GM23338 (cell line): Measurements from ENCODE around the gene WNT7A. TPM values are rescaled to one million over a fixed set of nuclear protein-coding genes. Genes with fewer than 3 reads are reported as not detected.

Source experiments
- ATAC-seq: fragments of 200-7000 bp; cut with Tn5 transposase; 3 replicates; pipeline ENCODE4 v1.9.1; 2020
- DNase-seq: peaks from one replicate; pipeline ENCODE4 v3.0.0-alpha.2; 2015; ENCODE audit warnings: low spot score
- H2AFZ ChIP-seq: fragments of 200-600 bp; sonication (generic); 2 replicates; pipeline ENCODE4 v1.8.0; 2016; ENCODE audit warnings: antibody characterized with exemption, mild to moderate bottlenecking, moderate library complexity
- H3F3A ChIP-seq: fragments of 200-600 bp; sonication (generic); replicated peaks from 2 replicates; pipeline ENCODE4 v1.8.0; 2017; ENCODE audit warnings: antibody characterized with exemption, mixed run types, low read depth
- H3K27ac ChIP-seq: fragments of 200-600 bp; sonication (generic); 2 replicates; pipeline ENCODE4 v1.6.1; 2016; ENCODE audit warnings: low read depth
- H3K27me3 ChIP-seq: fragments of 200-600 bp; sonication (generic); 2 replicates; pipeline ENCODE4 v1.8.0; 2016; ENCODE audit warnings: mild to moderate bottlenecking, mixed run types, moderate library complexity; ENCODE audit not compliant: insufficient read depth
- H3K36me3 ChIP-seq: fragments of 200-600 bp; sonication (generic); 2 replicates; pipeline ENCODE4 v1.8.0; 2016; ENCODE audit warnings: mild to moderate bottlenecking; ENCODE audit not compliant: insufficient read depth
- H3K4me1 ChIP-seq: fragments of 200-600 bp; sonication (generic); 2 replicates; pipeline ENCODE4 v1.8.0; 2016; ENCODE audit warnings: mild to moderate bottlenecking, moderate library complexity; ENCODE audit not compliant: insufficient read depth
- H3K4me2 ChIP-seq: fragments of 200-600 bp; sonication (generic); 2 replicates; pipeline ENCODE4 v1.7.1; 2017; ENCODE audit warnings: mixed run types
- H3K4me3 ChIP-seq: fragments of 200-600 bp; sonication (generic); 2 replicates; pipeline ENCODE4 v1.6.1; 2016; ENCODE audit warnings: mixed run types
- H3K79me2 ChIP-seq: fragments of 200-600 bp; sonication (generic); replicated peaks from 2 replicates; pipeline ENCODE4 v1.8.0; 2017; ENCODE audit warnings: mild to moderate bottlenecking; ENCODE audit not compliant: insufficient read depth
- H3K9me2 ChIP-seq: fragments of 200-600 bp; sonication (generic); 2 replicates; pipeline ENCODE4 v1.8.0; 2017; ENCODE audit not compliant: insufficient read depth
- H4K20me1 ChIP-seq: fragments of 200-600 bp; sonication (generic); replicated peaks from 2 replicates; pipeline ENCODE4 v1.8.0; 2017; ENCODE audit warnings: mild to moderate bottlenecking; ENCODE audit not compliant: insufficient read depth
- H3K27ac Mint-ChIP-seq: 2 replicates; pipeline ENCODE4 v1.8.0; 2020; ENCODE audit warnings: inconsistent platforms, mild to moderate bottlenecking, moderate library complexity, mixed read lengths
- H3K27me3 Mint-ChIP-seq: 3 replicates; pipeline ENCODE4 v1.8.0; 2022; ENCODE audit warnings: low read depth, mild to moderate bottlenecking, moderate library complexity, mixed read lengths, inconsistent platforms; ENCODE audit not compliant: insufficient read depth, poor library complexity
- H3K36me3 Mint-ChIP-seq: 3 replicates; pipeline ENCODE4 v1.8.0; 2021; ENCODE audit warnings: low read depth, mild to moderate bottlenecking, inconsistent platforms, moderate library complexity, mixed read lengths
- H3K4me1 Mint-ChIP-seq: 3 replicates; pipeline ENCODE4 v1.8.0; 2020; ENCODE audit warnings: mild to moderate bottlenecking, inconsistent platforms, mixed read lengths
- H3K4me3 Mint-ChIP-seq: 3 replicates; pipeline ENCODE4 v1.8.0; 2021; ENCODE audit warnings: moderate library complexity, mild to moderate bottlenecking, inconsistent platforms, mixed read lengths
- H3K9me3 Mint-ChIP-seq: 3 replicates; pipeline ENCODE4 v1.8.0; 2020; ENCODE audit warnings: moderate library complexity, mild to moderate bottlenecking, inconsistent platforms, mixed read lengths
- EZH2 ChIP-seq: fragments of 200-600 bp; sonication (generic); IDR thresholded peaks from one replicate; pipeline ENCODE4 v1.8.0; 2017; ENCODE audit warnings: antibody characterized with exemption, mild to moderate bottlenecking, low read depth; ENCODE audit not compliant: unreplicated experiment
- STAT1 ChIP-seq: IDR thresholded peaks from one replicate; pipeline ENCODE4 v1.6.1; 2016; ENCODE audit warnings: antibody characterized with exemption; ENCODE audit not compliant: unreplicated experiment
- polyA plus RNA-seq: library from polyadenylated mRNA; unstranded; fragments of >200 nt; fragmentation: Nextera tagmentation; extraction: Ambion mirVana; gene quantifications from 2 replicates; pipeline ENCODE4 v1.2.1, GENCODE V29; 2016
- total RNA-seq: library from RNA; depleted of rRNA; stranded (reverse); fragments of >200 nt; shearing (Covaris generic); gene quantifications from 2 replicates; pipeline ENCODE4 v1.2.3, GENCODE V29; 2014
- TF ChIP-seq, protein P1 (sequence below): IDR thresholded peaks from one replicate; pipeline ENCODE4 v1.6.1; 2018; ENCODE audit warnings: antibody characterized with exemption; ENCODE audit not compliant: unreplicated experiment
- TF ChIP-seq, protein P2 (sequence below): IDR thresholded peaks from 2 replicates; pipeline ENCODE4 v1.6.1; 2016; ENCODE audit warnings: antibody characterized with exemption
- TF ChIP-seq, protein P3 (sequence below): fragments of 250-450 bp; sonication (Bioruptor Pico); IDR thresholded peaks from 2 replicates; pipeline ENCODE4 v1.5.0; 2020; ENCODE audit warnings: mild to moderate bottlenecking, moderate library complexity

The WNT7A gene
- total and polyA plus RNA-seq, 2 experiments from 2014 or later = not detected

DNA sequence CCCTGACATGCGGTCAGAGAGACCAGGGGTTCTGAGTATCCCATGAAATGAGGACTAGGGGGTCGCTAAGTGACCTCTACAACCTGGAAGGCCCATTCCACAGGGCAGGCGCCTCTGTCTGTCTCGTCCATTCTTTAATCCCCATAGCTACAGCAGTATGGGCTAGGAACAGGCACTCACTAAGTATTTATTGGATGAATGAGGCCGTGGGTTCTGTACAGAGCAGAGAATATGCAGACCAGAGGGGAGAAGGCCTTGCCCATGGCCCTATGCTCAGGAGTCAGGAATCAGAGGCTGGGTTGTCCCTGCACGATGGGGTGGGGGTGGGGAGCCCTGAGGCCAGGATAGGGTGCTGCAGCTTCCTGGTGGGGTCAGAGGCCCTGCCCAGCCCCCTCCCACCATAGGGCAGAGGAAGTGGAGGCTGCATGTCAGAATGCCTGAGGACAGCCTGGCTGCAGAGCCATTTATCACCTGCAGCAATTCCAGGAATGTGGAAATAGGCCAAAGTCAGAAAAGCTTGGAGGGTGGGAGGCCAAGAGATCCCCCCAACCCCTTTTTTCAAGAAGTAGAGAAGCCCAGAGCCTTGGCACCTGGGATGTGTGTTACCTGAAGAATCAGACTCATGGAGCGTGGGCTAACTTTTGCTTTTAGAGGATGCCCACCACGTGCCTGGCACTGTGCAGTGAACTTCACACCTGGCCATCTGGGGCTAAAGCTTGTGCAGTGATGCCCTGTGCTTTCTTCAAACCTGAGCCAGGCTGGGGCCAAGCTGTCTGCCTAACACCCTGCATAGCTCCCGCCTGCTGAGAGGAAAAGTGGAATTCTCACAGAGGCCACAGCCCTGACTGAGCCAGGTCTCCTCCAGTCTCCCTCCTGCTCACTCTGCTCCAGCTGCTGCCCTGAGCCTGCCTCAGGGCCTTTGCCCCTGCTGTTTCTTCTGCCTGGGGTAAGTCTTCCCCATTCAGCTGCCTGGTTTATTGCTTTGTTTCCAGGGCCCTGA is 109.4 kb downstream of the WNT7A start:
- H3K36me3 Mint-ChIP-seq = no peaks in the 10 kb centered on the region
- no peaks in the 10 kb centered on the region for H3K36me3 ChIP-seq
- no peak overlapping the region for H3K27ac ChIP-seq
- peaks cover 6% of the 10 kb centered on the region for H3K27me3 Mint-ChIP-seq
- peaks cover 26% of the 10 kb centered on the region for H3K4me1 Mint-ChIP-seq
- H3K79me2 ChIP-seq = no peaks in the 10 kb centered on the region
- H3K27me3 ChIP-seq = no peaks in the 10 kb centered on the region
- no peaks in the 10 kb centered on the region for H3K9me3 Mint-ChIP-seq
- no peaks in the 10 kb centered on the region for H4K20me1 ChIP-seq
- H3F3A ChIP-seq = no peaks in the 10 kb centered on the region
- no peak overlapping the region for H3K4me3 ChIP-seq
- ATAC-seq = peak; percentile 85
- peak overlapping the region; percentile 60 for H3K4me2 ChIP-seq
- peak; percentile 75 for DNase-seq
- H2AFZ ChIP-seq = peak overlapping the region; percentile 32; the same call in 1 of the 2 replicates
- TF ChIP-seq, protein P1, sequence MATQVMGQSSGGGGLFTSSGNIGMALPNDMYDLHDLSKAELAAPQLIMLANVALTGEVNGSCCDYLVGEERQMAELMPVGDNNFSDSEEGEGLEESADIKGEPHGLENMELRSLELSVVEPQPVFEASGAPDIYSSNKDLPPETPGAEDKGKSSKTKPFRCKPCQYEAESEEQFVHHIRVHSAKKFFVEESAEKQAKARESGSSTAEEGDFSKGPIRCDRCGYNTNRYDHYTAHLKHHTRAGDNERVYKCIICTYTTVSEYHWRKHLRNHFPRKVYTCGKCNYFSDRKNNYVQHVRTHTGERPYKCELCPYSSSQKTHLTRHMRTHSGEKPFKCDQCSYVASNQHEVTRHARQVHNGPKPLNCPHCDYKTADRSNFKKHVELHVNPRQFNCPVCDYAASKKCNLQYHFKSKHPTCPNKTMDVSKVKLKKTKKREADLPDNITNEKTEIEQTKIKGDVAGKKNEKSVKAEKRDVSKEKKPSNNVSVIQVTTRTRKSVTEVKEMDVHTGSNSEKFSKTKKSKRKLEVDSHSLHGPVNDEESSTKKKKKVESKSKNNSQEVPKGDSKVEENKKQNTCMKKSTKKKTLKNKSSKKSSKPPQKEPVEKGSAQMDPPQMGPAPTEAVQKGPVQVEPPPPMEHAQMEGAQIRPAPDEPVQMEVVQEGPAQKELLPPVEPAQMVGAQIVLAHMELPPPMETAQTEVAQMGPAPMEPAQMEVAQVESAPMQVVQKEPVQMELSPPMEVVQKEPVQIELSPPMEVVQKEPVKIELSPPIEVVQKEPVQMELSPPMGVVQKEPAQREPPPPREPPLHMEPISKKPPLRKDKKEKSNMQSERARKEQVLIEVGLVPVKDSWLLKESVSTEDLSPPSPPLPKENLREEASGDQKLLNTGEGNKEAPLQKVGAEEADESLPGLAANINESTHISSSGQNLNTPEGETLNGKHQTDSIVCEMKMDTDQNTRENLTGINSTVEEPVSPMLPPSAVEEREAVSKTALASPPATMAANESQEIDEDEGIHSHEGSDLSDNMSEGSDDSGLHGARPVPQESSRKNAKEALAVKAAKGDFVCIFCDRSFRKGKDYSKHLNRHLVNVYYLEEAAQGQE = no peak
- TF ChIP-seq, protein P2, sequence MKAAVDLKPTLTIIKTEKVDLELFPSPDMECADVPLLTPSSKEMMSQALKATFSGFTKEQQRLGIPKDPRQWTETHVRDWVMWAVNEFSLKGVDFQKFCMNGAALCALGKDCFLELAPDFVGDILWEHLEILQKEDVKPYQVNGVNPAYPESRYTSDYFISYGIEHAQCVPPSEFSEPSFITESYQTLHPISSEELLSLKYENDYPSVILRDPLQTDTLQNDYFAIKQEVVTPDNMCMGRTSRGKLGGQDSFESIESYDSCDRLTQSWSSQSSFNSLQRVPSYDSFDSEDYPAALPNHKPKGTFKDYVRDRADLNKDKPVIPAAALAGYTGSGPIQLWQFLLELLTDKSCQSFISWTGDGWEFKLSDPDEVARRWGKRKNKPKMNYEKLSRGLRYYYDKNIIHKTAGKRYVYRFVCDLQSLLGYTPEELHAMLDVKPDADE = no peak
- no peak for TF ChIP-seq STAT1
- no peak for TF ChIP-seq EZH2
- TF ChIP-seq, protein P3, sequence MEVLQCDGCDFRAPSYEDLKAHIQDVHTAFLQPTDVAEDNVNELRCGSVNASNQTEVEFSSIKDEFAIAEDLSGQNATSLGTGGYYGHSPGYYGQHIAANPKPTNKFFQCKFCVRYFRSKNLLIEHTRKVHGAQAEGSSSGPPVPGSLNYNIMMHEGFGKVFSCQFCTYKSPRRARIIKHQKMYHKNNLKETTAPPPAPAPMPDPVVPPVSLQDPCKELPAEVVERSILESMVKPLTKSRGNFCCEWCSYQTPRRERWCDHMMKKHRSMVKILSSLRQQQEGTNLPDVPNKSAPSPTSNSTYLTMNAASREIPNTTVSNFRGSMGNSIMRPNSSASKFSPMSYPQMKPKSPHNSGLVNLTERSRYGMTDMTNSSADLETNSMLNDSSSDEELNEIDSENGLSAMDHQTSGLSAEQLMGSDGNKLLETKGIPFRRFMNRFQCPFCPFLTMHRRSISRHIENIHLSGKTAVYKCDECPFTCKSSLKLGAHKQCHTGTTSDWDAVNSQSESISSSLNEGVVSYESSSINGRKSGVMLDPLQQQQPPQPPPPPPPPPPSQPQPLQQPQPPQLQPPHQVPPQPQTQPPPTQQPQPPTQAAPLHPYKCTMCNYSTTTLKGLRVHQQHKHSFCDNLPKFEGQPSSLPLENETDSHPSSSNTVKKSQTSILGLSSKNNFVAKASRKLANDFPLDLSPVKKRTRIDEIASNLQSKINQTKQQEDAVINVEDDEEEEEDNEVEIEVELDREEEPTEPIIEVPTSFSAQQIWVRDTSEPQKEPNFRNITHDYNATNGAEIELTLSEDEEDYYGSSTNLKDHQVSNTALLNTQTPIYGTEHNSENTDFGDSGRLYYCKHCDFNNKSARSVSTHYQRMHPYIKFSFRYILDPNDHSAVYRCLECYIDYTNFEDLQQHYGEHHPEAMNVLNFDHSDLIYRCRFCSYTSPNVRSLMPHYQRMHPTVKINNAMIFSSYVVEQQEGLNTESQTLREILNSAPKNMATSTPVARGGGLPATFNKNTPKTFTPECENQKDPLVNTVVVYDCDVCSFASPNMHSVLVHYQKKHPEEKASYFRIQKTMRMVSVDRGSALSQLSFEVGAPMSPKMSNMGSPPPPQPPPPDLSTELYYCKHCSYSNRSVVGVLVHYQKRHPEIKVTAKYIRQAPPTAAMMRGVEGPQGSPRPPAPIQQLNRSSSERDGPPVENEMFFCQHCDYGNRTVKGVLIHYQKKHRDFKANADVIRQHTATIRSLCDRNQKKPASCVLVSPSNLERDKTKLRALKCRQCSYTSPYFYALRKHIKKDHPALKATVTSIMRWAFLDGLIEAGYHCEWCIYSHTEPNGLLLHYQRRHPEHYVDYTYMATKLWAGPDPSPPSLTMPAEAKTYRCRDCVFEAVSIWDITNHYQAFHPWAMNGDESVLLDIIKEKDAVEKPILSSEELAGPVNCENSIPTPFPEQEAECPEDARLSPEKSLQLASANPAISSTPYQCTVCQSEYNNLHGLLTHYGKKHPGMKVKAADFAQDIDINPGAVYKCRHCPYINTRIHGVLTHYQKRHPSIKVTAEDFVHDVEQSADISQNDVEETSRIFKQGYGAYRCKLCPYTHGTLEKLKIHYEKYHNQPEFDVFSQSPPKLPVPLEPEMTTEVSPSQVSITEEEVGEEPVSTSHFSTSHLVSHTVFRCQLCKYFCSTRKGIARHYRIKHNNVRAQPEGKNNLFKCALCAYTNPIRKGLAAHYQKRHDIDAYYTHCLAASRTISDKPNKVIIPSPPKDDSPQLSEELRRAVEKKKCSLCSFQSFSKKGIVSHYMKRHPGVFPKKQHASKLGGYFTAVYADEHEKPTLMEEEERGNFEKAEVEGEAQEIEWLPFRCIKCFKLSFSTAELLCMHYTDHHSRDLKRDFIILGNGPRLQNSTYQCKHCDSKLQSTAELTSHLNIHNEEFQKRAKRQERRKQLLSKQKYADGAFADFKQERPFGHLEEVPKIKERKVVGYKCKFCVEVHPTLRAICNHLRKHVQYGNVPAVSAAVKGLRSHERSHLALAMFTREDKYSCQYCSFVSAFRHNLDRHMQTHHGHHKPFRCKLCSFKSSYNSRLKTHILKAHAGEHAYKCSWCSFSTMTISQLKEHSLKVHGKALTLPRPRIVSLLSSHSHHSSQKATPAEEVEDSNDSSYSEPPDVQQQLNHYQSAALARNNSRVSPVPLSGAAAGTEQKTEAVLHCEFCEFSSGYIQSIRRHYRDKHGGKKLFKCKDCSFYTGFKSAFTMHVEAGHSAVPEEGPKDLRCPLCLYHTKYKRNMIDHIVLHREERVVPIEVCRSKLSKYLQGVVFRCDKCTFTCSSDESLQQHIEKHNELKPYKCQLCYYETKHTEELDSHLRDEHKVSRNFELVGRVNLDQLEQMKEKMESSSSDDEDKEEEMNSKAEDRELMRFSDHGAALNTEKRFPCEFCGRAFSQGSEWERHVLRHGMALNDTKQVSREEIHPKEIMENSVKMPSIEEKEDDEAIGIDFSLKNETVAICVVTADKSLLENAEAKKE (CRISPR knock-in tag) = no peak
- peaks cover 13% of the 10 kb centered on the region for H3K4me1 ChIP-seq
- no peak overlapping the region for H3K4me3 Mint-ChIP-seq
- H3K9me2 ChIP-seq = no peaks in the 10 kb centered on the region
- H3K27ac Mint-ChIP-seq = peak overlapping the region; percentile 31; the same call in 1 of the 2 replicates
